Measurements from ENCODE around the gene SEMA3G.

SEMA3G gene

GRCh38 chr3:52444860-52445793 lies at the start of gene SEMA3G:
Gene SEMA3G (minus strand): TSS chr3:52445103. CDS start chr3:52445027, 76 bp downstream.
- no peak for FAIRE-seq

GRCh38 chr3:52494445-52494844 lies 49.5 kb upstream of the SEMA3G start:
- no peak for FAIRE-seq

- FAIRE-seq = no peak
Measured at GRCh38 chr3:52493232-52494017, 48.5 kb upstream of the SEMA3G start.

GRCh38 chr3:52492059-52492458 lies 47.2 kb upstream of the SEMA3G start:
- no peak for FAIRE-seq

- no peak for FAIRE-seq
Measured at GRCh38 chr3:52490939-52491526, 46.1 kb upstream of the SEMA3G start.

- FAIRE-seq = no peak
Measured at GRCh38 chr3:52490035-52490938, 45.4 kb upstream of the SEMA3G start.

- no peak for FAIRE-seq
Measured at GRCh38 chr3:52489453-52489852, 44.5 kb upstream of the SEMA3G start.

- no peak for FAIRE-seq
Measured at GRCh38 chr3:52488746-52489145, 43.8 kb upstream of the SEMA3G start.

GRCh38 chr3:52487788-52488691 lies 43.1 kb upstream of the SEMA3G start:
- no peak for FAIRE-seq

GRCh38 chr3:52487050-52487787 lies 42.3 kb upstream of the SEMA3G start:
- no peak for FAIRE-seq

- FAIRE-seq = no peak
Measured at GRCh38 chr3:52484680-52485461, 40.0 kb upstream of the SEMA3G start.

GRCh38 chr3:52483577-52484381 lies 38.9 kb upstream of the SEMA3G start:
- FAIRE-seq = no peak

- no peak for FAIRE-seq
Measured at GRCh38 chr3:52483081-52483480, 38.2 kb upstream of the SEMA3G start.

GRCh38 chr3:52481819-52482521 lies 37.1 kb upstream of the SEMA3G start:
- FAIRE-seq = no peak

- no peak for FAIRE-seq
Measured at GRCh38 chr3:52480768-52481715, 36.1 kb upstream of the SEMA3G start.

- FAIRE-seq = no peak
Measured at GRCh38 chr3:52479877-52480575, 35.1 kb upstream of the SEMA3G start.

Measured in islet of Langerhans (tissue), 1 donor.